DND-41 (cell line): ENCODE results near the gene CTSC.
A peak's percentile ranks its signal among the peaks of the same experiment; 100 is the strongest.

Experiments used
- ATAC-seq: fragments of 200-7000 bp; cut with Tn5 transposase; 3 replicates; pipeline ENCODE4 v1.9.1; 2021; ENCODE audit warnings: low read depth; ENCODE audit not compliant: insufficient read depth
- DNase-seq: peaks from one replicate; pipeline ENCODE4 v3.0.0-alpha.2; 2020
- H2AFZ ChIP-seq: 2 replicates; pipeline ENCODE4 v1.6.0; 2012; ENCODE audit warnings: low read depth, low read length
- H3K27ac ChIP-seq: 2 replicates; pipeline ENCODE4 v1.5.1; 2012; ENCODE audit warnings: low read length, inconsistent platforms
- H3K27me3 ChIP-seq: fragments of 200-600 bp; sonication (generic); 2 replicates; pipeline ENCODE4 v1.6.0; 2012; ENCODE audit warnings: low read length, mild to moderate bottlenecking, inconsistent platforms; ENCODE audit not compliant: insufficient read depth, poor library complexity
- H3K36me3 ChIP-seq: 2 replicates; pipeline ENCODE4 v1.5.1; 2012; ENCODE audit warnings: low read length, inconsistent platforms; ENCODE audit not compliant: insufficient read depth
- H3K4me1 ChIP-seq: 2 replicates; pipeline ENCODE4 v1.5.1; 2012; ENCODE audit warnings: mild to moderate bottlenecking, low read length; ENCODE audit not compliant: insufficient read depth
- H3K4me2 ChIP-seq: 2 replicates; pipeline ENCODE4 v1.6.0; 2012; ENCODE audit warnings: mild to moderate bottlenecking, moderate library complexity, low read length, inconsistent platforms; ENCODE audit not compliant: insufficient read depth
- H3K4me3 ChIP-seq, 2 experiments: fragments of 200-600 bp in 1 of 2; shearing (Covaris generic) in 1 of 2; 2 replicates each; pipeline ENCODE4 v1.5.1; 2012 to 2016; ENCODE audit warnings: inconsistent platforms in 2 of 2, low read length in 2 of 2, mild to moderate bottlenecking in 2 of 2, low read depth in 1 of 2, moderate library complexity in 1 of 2
- H3K79me2 ChIP-seq: 2 replicates; pipeline ENCODE4 v1.6.0; 2012; ENCODE audit warnings: low read length, inconsistent platforms; ENCODE audit not compliant: insufficient read depth
- H3K9ac ChIP-seq: 2 replicates; pipeline ENCODE4 v1.6.0; 2012; ENCODE audit warnings: low read depth, mild to moderate bottlenecking, inconsistent platforms, low read length, moderate library complexity
- H3K9me3 ChIP-seq: 2 replicates; pipeline ENCODE4 v1.5.1; 2012; ENCODE audit warnings: low read length, moderate library complexity, mild to moderate bottlenecking, inconsistent platforms; ENCODE audit not compliant: insufficient read depth, severe bottlenecking
- H4K20me1 ChIP-seq: 2 replicates; pipeline ENCODE4 v1.6.0; 2012; ENCODE audit warnings: low read length; ENCODE audit not compliant: insufficient read depth
- EZH2 ChIP-seq: IDR thresholded peaks from 3 replicates; pipeline ENCODE4 v1.6.1; 2012; ENCODE audit warnings: borderline replicate concordance, low read depth, mild to moderate bottlenecking, moderate library complexity, low read length, inconsistent platforms; ENCODE audit not compliant: severe bottlenecking
- TF ChIP-seq, protein P1 (sequence below): IDR thresholded peaks from 2 replicates; pipeline ENCODE4 v1.5.1; 2012; ENCODE audit warnings: borderline replicate concordance, low read length, moderate library complexity, mild to moderate bottlenecking; ENCODE audit not compliant: poor library complexity, severe bottlenecking; ENCODE audit errors: extremely low read depth

The CTSC gene

DNA sequence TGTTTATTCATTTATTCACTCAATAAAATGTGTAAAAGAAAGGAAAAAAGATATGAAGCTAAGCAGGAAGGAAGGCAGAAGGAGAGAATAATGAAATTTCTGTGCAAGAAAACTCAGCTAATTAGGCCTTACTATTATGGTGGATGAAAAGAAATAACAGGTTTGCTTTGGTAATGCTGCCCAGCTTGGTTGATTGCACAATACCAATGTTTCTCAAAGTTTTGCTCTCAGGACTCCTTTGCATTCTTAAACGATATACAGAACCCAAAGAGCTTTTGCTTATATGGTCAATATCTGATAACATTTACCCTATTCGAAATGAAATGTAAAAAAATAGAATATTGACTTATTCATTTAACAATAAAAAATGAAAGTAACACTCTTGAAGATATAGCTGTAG lies 7.3 kb upstream of the CTSC start:
- no peaks in the 10 kb centered on the region for H3K36me3 ChIP-seq
- H3K79me2 ChIP-seq: no peaks in the 10 kb centered on the region
- DNase-seq: no peak
- no peaks in the 10 kb centered on the region for H3K9me3 ChIP-seq
- no peak for ATAC-seq
- H3K4me2 ChIP-seq: no peak overlapping the region
- no peak overlapping the region for H3K27ac ChIP-seq
- H3K4me1 ChIP-seq: peaks cover 44% of the 10 kb centered on the region
- H4K20me1 ChIP-seq: no peaks in the 10 kb centered on the region
- TF ChIP-seq EZH2: no peak
- H3K9ac ChIP-seq: no peak overlapping the region
- no peak overlapping the region for H3K4me3 ChIP-seq
- no peak overlapping the region for H2AFZ ChIP-seq
- H3K27me3 ChIP-seq: no peaks in the 10 kb centered on the region

DNA sequence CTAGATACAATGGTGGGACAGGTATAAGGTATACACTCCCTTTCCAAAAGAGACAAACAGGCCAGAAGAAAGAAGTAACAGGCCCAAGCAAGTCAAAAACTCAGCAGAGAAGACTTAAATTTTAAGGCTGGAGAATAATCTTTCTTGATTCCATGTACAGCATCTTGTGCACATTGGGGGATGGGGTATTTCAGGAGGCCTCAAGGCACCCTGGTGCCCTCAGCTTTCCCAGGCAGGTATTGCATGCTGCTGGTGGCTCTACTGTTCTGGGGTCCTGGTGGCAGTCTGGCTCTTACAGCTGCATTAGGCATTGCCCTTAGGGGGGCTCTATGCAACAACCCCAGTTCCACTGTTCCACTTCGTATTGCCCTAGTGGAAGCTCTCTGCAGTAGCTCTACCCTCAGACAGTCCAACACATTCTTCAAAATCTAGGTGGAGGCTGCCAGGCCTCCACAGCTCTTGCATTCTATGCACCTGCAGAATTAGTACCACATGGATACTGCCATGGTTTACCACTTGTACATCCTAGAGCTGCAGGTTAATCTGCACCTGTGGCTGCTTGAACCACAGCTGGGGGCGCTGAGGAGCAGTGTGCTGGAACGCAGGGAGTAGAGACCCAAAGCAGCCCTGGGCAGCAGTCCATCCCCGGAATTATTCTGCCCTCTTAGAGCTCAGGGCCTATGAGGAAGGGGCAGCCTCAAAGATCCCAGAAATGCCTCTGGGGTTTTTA lies 4.2 kb upstream of the CTSC start:
- H3K79me2 ChIP-seq: peaks cover 19% of the 10 kb centered on the region
- peak overlapping the region; percentile 61 for H3K27ac ChIP-seq
- peaks cover 63% of the 10 kb centered on the region for H3K4me1 ChIP-seq
- no peak overlapping the region for H3K4me3 ChIP-seq
- TF ChIP-seq, protein P1, sequence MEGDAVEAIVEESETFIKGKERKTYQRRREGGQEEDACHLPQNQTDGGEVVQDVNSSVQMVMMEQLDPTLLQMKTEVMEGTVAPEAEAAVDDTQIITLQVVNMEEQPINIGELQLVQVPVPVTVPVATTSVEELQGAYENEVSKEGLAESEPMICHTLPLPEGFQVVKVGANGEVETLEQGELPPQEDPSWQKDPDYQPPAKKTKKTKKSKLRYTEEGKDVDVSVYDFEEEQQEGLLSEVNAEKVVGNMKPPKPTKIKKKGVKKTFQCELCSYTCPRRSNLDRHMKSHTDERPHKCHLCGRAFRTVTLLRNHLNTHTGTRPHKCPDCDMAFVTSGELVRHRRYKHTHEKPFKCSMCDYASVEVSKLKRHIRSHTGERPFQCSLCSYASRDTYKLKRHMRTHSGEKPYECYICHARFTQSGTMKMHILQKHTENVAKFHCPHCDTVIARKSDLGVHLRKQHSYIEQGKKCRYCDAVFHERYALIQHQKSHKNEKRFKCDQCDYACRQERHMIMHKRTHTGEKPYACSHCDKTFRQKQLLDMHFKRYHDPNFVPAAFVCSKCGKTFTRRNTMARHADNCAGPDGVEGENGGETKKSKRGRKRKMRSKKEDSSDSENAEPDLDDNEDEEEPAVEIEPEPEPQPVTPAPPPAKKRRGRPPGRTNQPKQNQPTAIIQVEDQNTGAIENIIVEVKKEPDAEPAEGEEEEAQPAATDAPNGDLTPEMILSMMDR: peak; percentile 63
- no peak for TF ChIP-seq EZH2
- no peaks in the 10 kb centered on the region for H3K27me3 ChIP-seq
- no peak overlapping the region for H3K9ac ChIP-seq
- DNase-seq: peak; percentile 78
- no peaks in the 10 kb centered on the region for H3K36me3 ChIP-seq
- H3K4me2 ChIP-seq: peak overlapping the region; percentile 29
- H3K9me3 ChIP-seq: no peaks in the 10 kb centered on the region
- peak; percentile 66 for ATAC-seq
- H4K20me1 ChIP-seq: no peaks in the 10 kb centered on the region
- no peak overlapping the region for H2AFZ ChIP-seq

DNA sequence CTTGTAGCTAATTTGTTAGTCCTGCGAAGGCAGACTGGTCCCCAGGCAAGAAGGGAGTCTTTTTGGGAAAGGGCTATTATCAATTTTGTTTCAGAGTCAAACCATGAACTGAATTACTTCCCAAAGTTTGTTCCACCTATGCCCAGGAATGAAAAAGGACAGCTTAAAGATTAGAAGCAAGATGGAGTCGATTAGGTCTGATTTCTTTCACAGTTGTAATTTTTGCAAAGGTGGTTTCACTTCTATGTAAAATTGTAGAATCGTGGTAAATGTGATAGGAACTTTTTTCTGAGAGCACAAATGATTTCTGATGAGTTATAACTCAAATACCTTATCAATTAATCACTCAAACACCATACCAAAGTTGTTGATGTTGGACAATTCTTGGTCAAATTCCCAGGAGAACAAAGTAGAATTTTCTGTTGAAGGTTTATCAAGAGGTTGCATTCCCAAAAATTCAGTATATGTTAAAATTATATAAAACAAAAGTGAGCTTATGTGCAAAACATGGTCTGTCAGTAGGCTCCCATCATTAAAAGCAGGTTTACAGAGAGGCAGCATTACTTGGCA lies 2.9 kb upstream of the CTSC start:
- Histone ChIP-seq H3K4me2 (no peak overlapping the region), H3K27ac (peak overlapping the region; percentile 18; the same call in 1 of the 2 replicates), H3K9me3 (no peaks in the 10 kb centered on the region), H3K4me1 (peaks cover 59% of the 10 kb centered on the region), H3K4me3 (no peak overlapping the region), H2AFZ (no peak overlapping the region), H3K79me2 (peaks cover 31% of the 10 kb centered on the region), H3K27me3 (no peaks in the 10 kb centered on the region), H3K36me3 (peaks cover 2% of the 10 kb centered on the region), H4K20me1 (peaks cover 2% of the 10 kb centered on the region; the same call in 1 of the 2 replicates), H3K9ac (no peak overlapping the region)
- DNase-seq (no peak), ATAC-seq (no peak)
- TF ChIP-seq EZH2: no peak
- TF ChIP-seq, protein P1: no peak

DNA sequence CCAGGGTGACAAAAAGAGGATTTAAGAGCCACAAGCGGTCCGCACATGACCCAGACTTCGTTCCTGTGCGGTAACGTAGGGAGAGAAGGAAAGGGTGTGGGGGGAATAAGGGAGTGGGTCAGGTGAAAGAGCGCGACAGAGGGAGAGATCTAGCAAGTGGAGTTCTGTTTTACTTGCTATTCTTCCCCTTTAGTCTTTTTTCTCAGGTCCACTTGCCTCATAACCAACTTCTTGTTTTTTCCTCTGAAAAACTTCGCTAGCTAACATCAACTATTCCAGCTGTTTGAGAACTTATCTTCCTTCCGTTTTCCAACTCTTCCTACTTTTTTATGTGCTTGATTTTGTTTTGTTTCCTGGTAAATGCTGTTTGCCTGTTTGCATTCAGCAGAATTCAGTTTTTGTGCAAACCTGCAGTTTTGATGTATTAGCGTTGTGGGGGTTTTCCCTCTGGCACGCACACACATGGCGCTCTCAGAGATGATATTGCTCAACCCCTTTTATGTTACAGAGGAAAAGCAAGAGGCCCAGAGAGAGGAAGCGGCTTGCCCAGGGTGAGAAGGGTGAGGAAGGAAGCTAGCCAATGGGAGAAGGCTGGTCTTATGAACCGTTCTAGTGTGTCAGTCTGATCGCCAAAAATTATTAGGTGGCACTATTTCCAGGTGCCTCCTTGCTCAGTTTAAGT lies 592 bp upstream of the CTSC start:
- Histone ChIP-seq H3K27me3 (no peaks in the 10 kb centered on the region), H3K4me3 (peak overlapping the region; percentile 73 to 81), H3K27ac (peak overlapping the region; percentile 94), H3K9ac (peak overlapping the region; percentile 81), H3K4me2 (peak overlapping the region; percentile 75), H3K36me3 (peaks cover 25% of the 10 kb centered on the region), H3K79me2 (peaks cover 54% of the 10 kb centered on the region), H4K20me1 (peaks cover 6% of the 10 kb centered on the region; the same call in 1 of the 2 replicates), H2AFZ (peak overlapping the region; percentile 77), H3K4me1 (peaks cover 70% of the 10 kb centered on the region), H3K9me3 (no peaks in the 10 kb centered on the region)
- TF ChIP-seq, protein P1: no peak
- no peak for TF ChIP-seq EZH2
- DNase-seq: peak; percentile 83
- ATAC-seq: peak; percentile 67
